Coronary artery (tissue), 2 donors: Measurements from ENCODE around the gene MRPL20.
"Not testable (repeated sequence)": the region's sequence is repeated elsewhere in the genome, so short reads cannot be mapped to it uniquely, and the experiment has no call there.

Experiments used
- DNase-seq: peaks from one replicate; pipeline ENCODE4 v3.0.0-alpha.2; 2017; ENCODE audit warnings: low spot score
- H3K27ac ChIP-seq, 2 donors: fragments of 200-600 bp; sonication (generic); one replicate each; pipeline ENCODE4 v1.5.1; 2016 to 2019
- H3K4me3 ChIP-seq: fragments of 200-600 bp; sonication (generic); 2 replicates; pipeline ENCODE4 v1.5.1; 2016; ENCODE audit warnings: mild to moderate bottlenecking, moderate library complexity
- TF ChIP-seq, protein P1 (sequence below): fragments of 200-600 bp; sonication (generic); IDR thresholded peaks from one replicate; pipeline ENCODE4 v1.5.1; 2019; ENCODE audit warnings: antibody characterized with exemption

MRPL20 gene

DNA sequence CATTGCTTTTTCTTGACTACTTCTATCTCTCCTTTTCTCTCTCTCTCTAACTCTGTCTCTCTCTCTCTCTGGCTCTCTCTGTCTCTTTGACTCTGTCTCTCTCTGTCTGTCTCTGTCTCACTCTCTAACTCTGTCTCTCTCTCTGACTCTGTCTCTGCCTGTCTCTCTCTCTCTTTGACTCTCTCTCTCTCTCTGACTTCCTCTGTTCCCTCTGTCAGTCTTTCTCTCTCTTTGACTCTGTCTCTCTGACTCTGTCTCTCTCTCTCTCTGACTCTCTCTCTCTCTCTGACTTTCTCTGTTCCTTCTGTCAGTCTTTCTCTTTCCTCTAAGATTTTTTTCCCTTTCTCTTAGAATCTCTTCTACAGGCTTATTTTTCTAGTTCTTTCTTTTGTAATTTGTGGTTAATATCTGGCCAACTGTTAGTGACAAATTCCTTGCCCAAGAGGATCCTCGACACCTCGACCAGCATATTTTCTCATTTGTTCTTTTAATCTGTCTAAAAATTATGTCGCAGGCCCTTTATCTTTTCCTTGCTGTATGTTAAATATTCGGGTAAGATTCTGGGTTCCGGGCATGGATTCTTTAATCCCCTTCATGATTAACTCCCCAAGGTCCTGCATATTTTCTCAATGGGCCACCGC is 42.1 kb upstream of the MRPL20 start, which contains the start of gene ATAD3C:
Gene ATAD3C (plus strand): TSS at position 591 of the 641 bp plus-strand sequence. CDS start 995 bp downstream, outside the sequence.
- Histone ChIP-seq H3K27ac (no peak within 1 kb of the TSS), H3K4me3 (no peak within 1 kb of the TSS)
- DNase-seq: no peak
- TF ChIP-seq, protein P1, sequence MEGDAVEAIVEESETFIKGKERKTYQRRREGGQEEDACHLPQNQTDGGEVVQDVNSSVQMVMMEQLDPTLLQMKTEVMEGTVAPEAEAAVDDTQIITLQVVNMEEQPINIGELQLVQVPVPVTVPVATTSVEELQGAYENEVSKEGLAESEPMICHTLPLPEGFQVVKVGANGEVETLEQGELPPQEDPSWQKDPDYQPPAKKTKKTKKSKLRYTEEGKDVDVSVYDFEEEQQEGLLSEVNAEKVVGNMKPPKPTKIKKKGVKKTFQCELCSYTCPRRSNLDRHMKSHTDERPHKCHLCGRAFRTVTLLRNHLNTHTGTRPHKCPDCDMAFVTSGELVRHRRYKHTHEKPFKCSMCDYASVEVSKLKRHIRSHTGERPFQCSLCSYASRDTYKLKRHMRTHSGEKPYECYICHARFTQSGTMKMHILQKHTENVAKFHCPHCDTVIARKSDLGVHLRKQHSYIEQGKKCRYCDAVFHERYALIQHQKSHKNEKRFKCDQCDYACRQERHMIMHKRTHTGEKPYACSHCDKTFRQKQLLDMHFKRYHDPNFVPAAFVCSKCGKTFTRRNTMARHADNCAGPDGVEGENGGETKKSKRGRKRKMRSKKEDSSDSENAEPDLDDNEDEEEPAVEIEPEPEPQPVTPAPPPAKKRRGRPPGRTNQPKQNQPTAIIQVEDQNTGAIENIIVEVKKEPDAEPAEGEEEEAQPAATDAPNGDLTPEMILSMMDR: no peak

DNA sequence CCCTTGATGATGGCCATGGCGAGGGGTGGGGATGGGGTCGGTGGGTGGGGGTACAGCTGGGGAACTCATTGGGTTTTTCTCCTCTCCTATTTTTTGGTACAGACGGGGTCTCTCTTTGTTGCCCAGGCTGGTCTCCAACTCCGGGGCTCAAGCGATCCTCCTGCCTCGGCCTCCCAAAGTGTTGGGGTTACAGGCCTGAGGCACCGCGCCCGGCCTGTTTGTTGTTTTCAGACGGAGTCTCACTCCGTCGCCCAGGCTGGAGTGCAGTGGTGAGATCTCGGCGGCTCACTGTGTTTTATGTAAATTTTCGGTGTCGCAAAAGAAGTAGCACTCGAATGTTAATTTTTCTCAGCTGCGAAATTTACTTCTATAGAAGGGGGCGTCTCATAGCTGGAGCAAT is 39.5 kb upstream of the MRPL20 start:
- not testable (repeated sequence) for DNase-seq, H3K27ac ChIP-seq, H3K4me3 ChIP-seq

DNA sequence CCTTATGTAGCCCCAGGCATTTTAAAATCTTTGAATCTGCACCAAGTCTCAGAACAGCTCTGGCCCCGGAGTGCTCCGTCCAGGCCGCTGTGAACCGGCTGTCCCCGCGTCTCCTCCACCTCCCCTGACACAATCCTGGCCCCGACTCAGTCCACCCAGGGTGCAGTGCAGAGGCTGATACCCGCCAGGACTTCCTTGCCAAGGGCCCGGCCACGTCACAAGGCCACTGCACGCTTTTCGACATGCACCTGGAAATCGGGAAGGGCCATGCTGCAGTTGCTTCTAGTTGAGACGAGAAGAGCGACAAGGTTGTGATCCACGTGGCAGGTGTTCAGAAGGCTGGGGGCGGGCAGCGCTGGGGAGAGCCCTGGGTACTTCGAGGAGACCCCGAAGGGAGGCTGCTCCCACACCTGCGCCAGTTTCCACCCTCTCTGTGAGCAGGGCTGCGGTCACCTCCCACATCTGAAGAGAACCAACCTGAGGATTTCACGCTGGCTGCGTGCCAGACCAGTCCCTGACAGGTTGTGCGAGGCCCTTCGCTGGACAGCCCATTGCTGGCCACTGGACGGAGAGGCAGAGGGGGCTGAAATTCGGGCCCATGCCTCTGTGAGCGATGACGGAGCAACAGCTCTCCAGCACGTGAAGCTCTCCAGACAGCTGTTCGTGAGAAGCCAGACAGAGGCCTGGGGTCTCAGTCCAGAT is 35.1 kb upstream of the MRPL20 start:
- H3K27ac ChIP-seq: no peak overlapping the region

GRCh38 chr1:1441002-1441888 is 34.2 kb upstream of the MRPL20 start:
- TF ChIP-seq, protein P1: peak; percentile 81
- no peak overlapping the region for H3K4me3 ChIP-seq
- H3K27ac ChIP-seq: no peak overlapping the region
- no peak for DNase-seq

More for the DNA sequence above, 35.1 kb upstream of the MRPL20 start:
- no peak overlapping the region for H3K4me3 ChIP-seq
- TF ChIP-seq, protein P1: no peak
- no peak for DNase-seq

- H3K4me3 ChIP-seq: no peak overlapping the region
Observed at GRCh38 chr1:1440262-1441001, 33.3 kb upstream of the MRPL20 start.

DNA sequence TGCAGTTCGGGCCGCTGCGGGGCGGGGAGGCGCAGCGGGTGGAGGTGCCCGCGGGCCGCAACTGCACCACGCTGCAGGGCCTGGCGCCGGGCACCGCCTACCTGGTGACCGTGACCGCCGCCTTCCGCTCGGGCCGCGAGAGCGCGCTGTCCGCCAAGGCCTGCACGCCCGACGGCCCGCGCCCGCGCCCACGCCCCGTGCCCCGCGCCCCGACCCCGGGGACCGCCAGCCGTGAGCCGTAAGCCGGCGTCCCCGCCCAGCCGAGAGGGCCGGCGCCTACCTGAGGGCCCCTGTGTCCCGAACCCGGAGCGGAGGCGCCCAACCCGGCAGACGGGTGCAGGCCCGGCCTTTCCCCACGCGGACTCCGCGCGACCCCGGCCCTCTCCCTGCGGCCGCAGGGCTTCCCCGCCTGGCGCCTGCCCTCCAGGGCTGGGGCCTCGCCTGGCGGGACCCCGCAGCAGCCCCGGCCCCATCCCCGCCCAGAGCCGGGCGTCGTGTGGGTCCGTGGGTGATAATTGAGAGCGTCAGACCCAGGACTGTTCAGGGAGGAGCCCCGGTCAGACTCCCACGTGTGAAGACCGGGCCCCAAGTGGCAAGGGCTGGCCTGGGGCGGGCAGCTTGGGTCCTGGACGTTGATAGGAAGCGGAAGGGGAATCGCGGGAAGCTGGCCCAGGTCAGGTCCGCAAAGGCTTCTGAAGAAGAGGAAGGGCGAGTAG is 32.6 kb upstream of the MRPL20 start:
- TF ChIP-seq, protein P1: no peak
- DNase-seq: no peak
- Histone ChIP-seq H3K27ac (no peak overlapping the region), H3K4me3 (no peak overlapping the region)

More at GRCh38 chr1:1440262-1441001, 33.3 kb upstream of the MRPL20 start:
- TF ChIP-seq, protein P1: no peak
- no peak for DNase-seq
- no peak overlapping the region for H3K27ac ChIP-seq
